PC-3 (cell line): Measurements from ENCODE around the gene BTBD17. TPM values are rescaled to one million over a fixed set of nuclear protein-coding genes. Genes with fewer than 3 reads are reported as not detected.

Experiments used
- ATAC-seq: fragments of 200-7000 bp; cut with Tn5 transposase; 2 replicates; pipeline ENCODE4 v1.9.1; 2020; ENCODE audit warnings: mild to moderate bottlenecking, moderate library complexity
- Bru-seq: library from RNA; stranded (reverse); fragments of 400-500 nt; gene quantifications from one replicate; lab custom pipeline; 2021; lab: Mats Ljungman, UMichigan
- BruChase-seq, 2 experiments: library from RNA; stranded (reverse); fragments of 400-500 nt; gene quantifications; one replicate each; lab custom pipeline; 2021; lab: Mats Ljungman, UMichigan
- BruUV-seq: library from RNA; stranded (reverse); fragments of 400-500 nt; replicated peaks from 2 replicates; lab custom pipeline; 2021; lab: Mats Ljungman, UMichigan
- CTCF ChIA-PET: fragments of 300-600 bp; sonication (Branson Sonifier 250); formaldehyde crosslinking; loops from one replicate; lab custom pipeline; 2022; ENCODE audit warnings: antibody characterized with exemption; lab: Charles Lee
- POLR2A ChIA-PET: fragments of 300-600 bp; sonication (Branson Sonifier 250); formaldehyde crosslinking; loops from one replicate; lab custom pipeline; 2022; ENCODE audit warnings: antibody characterized with exemption; ENCODE audit not compliant: unreplicated experiment; lab: Charles Lee
- DNase-seq: peaks from one replicate; pipeline ENCODE4 v3.0.0-alpha.2; 2015
- H2AFZ ChIP-seq: fragments of 300-600 bp; sonication (generic); 2 replicates; pipeline ENCODE4 v1.6.0; 2016; ENCODE audit warnings: antibody characterized with exemption, low read length
- H3F3A ChIP-seq: fragments of 300-600 bp; sonication (generic); one replicate; pipeline ENCODE4 v1.6.0; 2017; ENCODE audit warnings: antibody characterized with exemption, low read length, control low read depth, mild to moderate bottlenecking; ENCODE audit not compliant: unreplicated experiment
- H3K27ac ChIP-seq: fragments of 300-600 bp; sonication (generic); 2 replicates; pipeline ENCODE4 v1.5.1; 2016; ENCODE audit warnings: mild to moderate bottlenecking, low read length
- H3K27me3 ChIP-seq: fragments of 300-600 bp; sonication (generic); 2 replicates; pipeline ENCODE4 v1.6.1; 2016; ENCODE audit warnings: low read length, mixed read lengths
- H3K36me3 ChIP-seq: fragments of 300-600 bp; sonication (generic); 2 replicates; pipeline ENCODE4 v1.6.1; 2016; ENCODE audit warnings: low read depth, mixed run types, low read length, mixed read lengths
- H3K4me1 ChIP-seq: fragments of 300-600 bp; sonication (generic); 2 replicates; pipeline ENCODE4 v1.5.1; 2016; ENCODE audit warnings: low read length; ENCODE audit not compliant: insufficient read depth
- H3K4me2 ChIP-seq: fragments of 300-600 bp; sonication (generic); 2 replicates; pipeline ENCODE4 v1.6.0; 2016; ENCODE audit warnings: low read length
- H3K4me3 ChIP-seq: fragments of 300-600 bp; sonication (generic); 2 replicates; pipeline ENCODE4 v1.5.1; 2016; ENCODE audit warnings: mild to moderate bottlenecking, low read length, mixed read lengths
- H3K79me2 ChIP-seq: fragments of 300-600 bp; sonication (generic); 2 replicates; pipeline ENCODE4 v1.6.1; 2017; ENCODE audit warnings: low read length, mixed read lengths
- H3K9ac ChIP-seq: fragments of 300-600 bp; sonication (generic); 2 replicates; pipeline ENCODE4 v1.6.0; 2016; ENCODE audit warnings: mild to moderate bottlenecking, low read length
- H3K9me2 ChIP-seq: fragments of 300-600 bp; sonication (generic); replicated peaks from 2 replicates; pipeline ENCODE4 v1.6.1; 2016; ENCODE audit warnings: mixed run types, low read length, mixed read lengths
- H3K9me3 ChIP-seq: fragments of 300-600 bp; sonication (generic); 2 replicates; pipeline ENCODE4 v1.6.1; 2016; ENCODE audit warnings: low read length, mixed read lengths
- H4K20me1 ChIP-seq: fragments of 300-600 bp; sonication (generic); 2 replicates; pipeline ENCODE4 v1.6.1; 2016; ENCODE audit warnings: low read length, mixed read lengths
- CTCF ChIP-seq: fragments of 300-600 bp; sonication (generic); conservative IDR thresholded peaks from 2 replicates; pipeline ENCODE4 v1.5.1; 2017; ENCODE audit warnings: antibody characterized with exemption, low read depth, mild to moderate bottlenecking, low read length
- EZH2 ChIP-seq: fragments of 300-600 bp; sonication (generic); IDR thresholded peaks from one replicate; pipeline ENCODE4 v1.6.1; 2017; ENCODE audit warnings: antibody characterized with exemption, mild to moderate bottlenecking, low read length; ENCODE audit not compliant: unreplicated experiment
- EZH2phosphoT487 ChIP-seq: fragments of 300-600 bp; sonication (generic); IDR thresholded peaks from 2 replicates; pipeline ENCODE4 v1.6.1; 2018; ENCODE audit warnings: mild to moderate bottlenecking, antibody characterized with exemption, low read length, borderline replicate concordance
- intact Hi-C: fragments of 100-400 bp; cut with micrococcal nuclease; formaldehyde crosslinking; loops from 2 replicates; pipeline ENCODE4 v1.9.0; 2023
- long read RNA-seq: library from polyadenylated mRNA; unstranded; transcript quantifications from one replicate; pipeline ENCODE4 v2.0.0, GENCODE V29; 2021; ENCODE audit not compliant: unreplicated experiment
- total RNA-seq: library from RNA; depleted of rRNA; stranded (reverse); fragments of >200 nt; gene quantifications from 2 replicates; pipeline ENCODE4 v1.2.3, GENCODE V29; 2014; rRNA removed

BTBD17 gene, protein sequence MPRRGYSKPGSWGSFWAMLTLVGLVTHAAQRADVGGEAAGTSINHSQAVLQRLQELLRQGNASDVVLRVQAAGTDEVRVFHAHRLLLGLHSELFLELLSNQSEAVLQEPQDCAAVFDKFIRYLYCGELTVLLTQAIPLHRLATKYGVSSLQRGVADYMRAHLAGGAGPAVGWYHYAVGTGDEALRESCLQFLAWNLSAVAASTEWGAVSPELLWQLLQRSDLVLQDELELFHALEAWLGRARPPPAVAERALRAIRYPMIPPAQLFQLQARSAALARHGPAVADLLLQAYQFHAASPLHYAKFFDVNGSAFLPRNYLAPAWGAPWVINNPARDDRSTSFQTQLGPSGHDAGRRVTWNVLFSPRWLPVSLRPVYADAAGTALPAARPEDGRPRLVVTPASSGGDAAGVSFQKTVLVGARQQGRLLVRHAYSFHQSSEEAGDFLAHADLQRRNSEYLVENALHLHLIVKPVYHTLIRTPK
- total RNA-seq = not detected in 2 replicates
- Bru-seq, nascent RNA = not detected
- BruChase-seq, experiment 1, labeled RNA remaining after a 6-hour chase = not detected
- not detected for BruChase-seq, experiment 2, labeled RNA remaining after a 2-hour chase
- long read RNA-seq = 0 reads

DNA sequence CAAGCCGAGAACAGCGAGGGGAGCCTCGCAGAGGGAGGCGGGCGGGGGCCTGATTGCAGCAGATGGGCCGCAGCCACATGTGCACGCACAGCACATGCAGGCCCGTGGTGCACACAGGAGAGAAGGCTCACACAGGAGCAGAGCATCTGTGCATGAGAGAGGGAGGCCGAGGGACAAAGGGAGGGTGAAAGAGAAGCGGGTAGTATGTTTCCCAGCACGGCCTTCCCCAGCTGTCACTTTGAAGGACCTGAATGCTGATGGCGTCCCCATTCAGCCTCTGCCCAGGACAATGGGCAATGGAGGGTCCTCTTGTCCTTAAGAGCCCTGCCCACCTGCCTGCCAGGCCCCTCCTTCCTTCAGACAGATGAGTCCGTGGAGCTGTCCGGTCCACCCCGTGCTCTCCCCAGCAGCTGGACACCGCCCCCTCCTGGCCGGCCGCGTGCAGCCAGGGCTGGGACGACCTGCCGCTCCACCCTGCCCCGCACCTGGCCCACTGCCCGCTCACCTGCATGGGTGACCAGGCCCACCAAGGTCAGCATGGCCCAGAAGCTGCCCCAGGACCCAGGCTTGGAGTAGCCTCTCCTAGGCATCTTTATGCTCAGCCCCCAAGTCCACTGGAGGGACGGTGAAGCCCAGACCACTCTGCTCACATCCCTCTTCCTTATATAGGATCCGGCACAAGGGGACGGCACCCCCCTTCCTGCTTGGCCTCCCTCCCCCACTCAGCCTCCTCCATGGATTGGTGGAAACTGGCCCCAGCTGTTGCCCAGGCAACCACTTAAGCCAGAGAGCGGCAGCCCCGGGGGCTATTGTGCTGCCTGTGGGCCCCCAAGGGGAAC, at the start of gene BTBD17:
TSS of gene BTBD17 (minus strand) at position 639 of the 839 bp plus-strand sequence. CDS start at position 590, 49 bp downstream.
- no peak within 1 kb of the TSS for H3K9ac ChIP-seq
- POLR2A ChIA-PET = no interaction called here
- TF ChIP-seq EZH2 (no peak), CTCF (peak; percentile 94)
- peaks cover 66% of the 10 kb centered on the region for H3K27me3 ChIP-seq
- H3K36me3 ChIP-seq = no peaks in the 10 kb centered on the region
- no peaks in the 10 kb centered on the region for H3F3A ChIP-seq
- DNase-seq (peak; percentile 68), ATAC-seq (peak; percentile 91)
- no peak within 1 kb of the TSS for H3K27ac ChIP-seq
- no peak within 1 kb of the TSS for H3K4me3 ChIP-seq
- no peak within 1 kb of the TSS for H3K4me2 ChIP-seq
- no peaks in the 10 kb centered on the region for H3K4me1 ChIP-seq
- H2AFZ ChIP-seq = no peak within 1 kb of the TSS
- H3K9me3 ChIP-seq = no peaks in the 10 kb centered on the region
- no peaks in the 10 kb centered on the region for H4K20me1 ChIP-seq
- BruUV-seq = no TSS peak
- intact Hi-C loops = loop anchor here (1.0 to 5.0 kb wide), 2 partner anchors 55 to 149 kb away; partner anchors contain the start of gene TTYH2
- H3K9me2 ChIP-seq = no peaks in the 10 kb centered on the region
- no peaks in the 10 kb centered on the region for H3K79me2 ChIP-seq
- CTCF ChIA-PET = interaction anchor here (0.9 to 1.4 kb wide), 5 partner anchors 15 to 318 kb away, joined by 3 to 7 read pairs (median 3); partner anchors contain the start of gene TTYH2

DNA sequence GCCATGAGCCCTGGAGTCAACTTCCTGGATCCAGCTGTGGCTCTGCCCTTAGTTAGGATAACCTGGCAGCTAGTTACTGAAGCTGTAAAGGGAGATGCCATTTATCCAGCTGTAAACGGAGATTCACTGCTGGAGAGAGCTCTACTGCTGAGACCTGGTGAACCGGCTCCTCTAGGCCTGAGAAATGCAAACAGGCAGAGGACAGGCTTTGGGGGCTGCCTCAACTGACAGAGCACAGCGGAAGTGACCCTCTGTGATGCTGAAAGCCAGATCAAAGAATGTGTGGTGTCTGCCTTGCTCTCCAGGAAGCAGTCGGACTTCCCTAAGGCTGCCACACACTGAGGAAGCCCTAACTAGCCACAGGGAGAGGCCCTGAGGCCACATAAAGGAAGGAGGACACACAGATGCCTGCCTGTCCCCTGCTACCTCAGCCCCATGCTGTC, 48.4 kb upstream of the BTBD17 start:
- Histone ChIP-seq H3K36me3 (no peaks in the 10 kb centered on the region), H2AFZ (peak overlapping the region; percentile 20), H3K9me2 (no peaks in the 10 kb centered on the region), H3K79me2 (no peaks in the 10 kb centered on the region), H3K9me3 (no peaks in the 10 kb centered on the region), H3K9ac (no peak overlapping the region), H4K20me1 (no peaks in the 10 kb centered on the region), H3K4me3 (no peak overlapping the region), H3K27ac (no peak overlapping the region), H3K4me1 (peaks cover 6% of the 10 kb centered on the region; the same call in 1 of the 2 replicates), H3F3A (no peaks in the 10 kb centered on the region), H3K27me3 (no peaks in the 10 kb centered on the region), H3K4me2 (no peak overlapping the region)
- ChIA-PET POLR2A (interaction anchor here (0.6 kb wide), 1 partner anchor 204 kb away, joined by 3 read pairs; no protein-coding TSS in a partner anchor), CTCF (no interaction called here)
- DNase-seq (no peak), ATAC-seq (no peak)
- BruUV-seq = no TSS peak
- no peak for TF ChIP-seq EZH2phosphoT487
- no peak for TF ChIP-seq EZH2
- TF ChIP-seq CTCF = no peak
- intact Hi-C loops = no loop called here
